ENCODE results near the gene CHST7. TPM values are rescaled to one million over a fixed set of nuclear protein-coding genes. Genes with fewer than 3 reads are reported as not detected.
"Not testable (repeated sequence)": the region's sequence is repeated elsewhere in the genome, so short reads cannot be mapped to it uniquely, and the experiment has no call there.

CHST7 gene
- polyA plus RNA-seq (2013, experiment 1 of 2; ENCODE audit: insufficient read length), result 6.4 TPM
- 4.1 TPM for polyA plus RNA-seq (2013, experiment 2 of 2; ENCODE audit: insufficient read length)

- peak; percentile 71 for DNase-seq
These were observed at the start of gene CHST7 for GRCh38 chrX:46573331-46573891. CHST7 (plus strand) TSS chrX:46573765; CDS start chrX:46573932, 167 bp downstream.

- not testable (repeated sequence) for DNase-seq
These were observed 44.9 kb upstream of the CHST7 start for GRCh38 chrX:46528640-46529039.

- not testable (repeated sequence) for DNase-seq
These were observed 43.7 kb upstream of the CHST7 start for GRCh38 chrX:46529740-46530403.

- DNase-seq, result not testable (repeated sequence)
These were observed 43.1 kb upstream of the CHST7 start for GRCh38 chrX:46530404-46530908.

GRCh38 chrX:46531442-46531841 is 42.1 kb upstream of the CHST7 start:
- no peak for DNase-seq

- no peak for DNase-seq
These were observed 30.1 kb upstream of the CHST7 start for GRCh38 chrX:46543441-46543840.

GRCh38 chrX:46544527-46544926 is 29.0 kb upstream of the CHST7 start:
- DNase-seq, result not testable (repeated sequence)

GRCh38 chrX:46545111-46546005 is 28.2 kb upstream of the CHST7 start, which contains the start of gene ZNF674:
ZNF674 (minus strand) TSS chrX:46545421; CDS start chrX:46542087, 3,334 bp downstream.
- peak; percentile 91 for DNase-seq

- peak; percentile 88 for DNase-seq
These were observed 25.7 kb upstream of the CHST7 start for GRCh38 chrX:46547857-46548256.

GRCh38 chrX:46549914-46550313 is 23.7 kb upstream of the CHST7 start:
- no peak for DNase-seq

- DNase-seq, result peak; percentile 72
These were observed 22.0 kb upstream of the CHST7 start for GRCh38 chrX:46551494-46552128.

GRCh38 chrX:46553935-46554334 is 19.6 kb upstream of the CHST7 start:
- DNase-seq, result no peak

- DNase-seq, result no peak
These were observed 18.6 kb upstream of the CHST7 start for GRCh38 chrX:46554942-46555341.

- DNase-seq, result no peak
These were observed 14.5 kb upstream of the CHST7 start for GRCh38 chrX:46559062-46559461.

GRCh38 chrX:46561824-46562657 is 11.5 kb upstream of the CHST7 start:
- DNase-seq, result no peak

- DNase-seq, result no peak
These were observed 6.2 kb upstream of the CHST7 start for GRCh38 chrX:46567388-46567787.

GRCh38 chrX:46569621-46570020 is 3.9 kb upstream of the CHST7 start:
- no peak for DNase-seq

GRCh38 chrX:46571423-46572339 is 1.9 kb upstream of the CHST7 start:
- no peak for DNase-seq

- DNase-seq, result no peak
These were observed 1.1 kb upstream of the CHST7 start for GRCh38 chrX:46572340-46572936.
